ENCODE results near the gene AIG1. TPM values are rescaled to one million over a fixed set of nuclear protein-coding genes. Genes with fewer than 3 reads are reported as not detected.

Gene AIG1
- total RNA-seq, 2 donors from 2014 or later = 11.9 to 13.5 TPM

GRCh38 chr6:143229400-143229799 lies 168.7 kb downstream of the AIG1 start:
- no peak for ATAC-seq
- no peak overlapping the region for H3K27ac ChIP-seq
- H3K9me3 ChIP-seq = no peaks in the 10 kb centered on the region
- TF ChIP-seq POLR2A (IDR thresholded peaks at IDR 0.05) (no peak), CTCF (IDR thresholded peaks at IDR 0.05) (no peak)
- intact Hi-C loops (cut with DNase I) = no loop called here
- WGBS, 2 donors = 75 to 79% methylated on average over 1 of the region's 1 CpG
- H3K36me3 ChIP-seq (replicated peaks in 1 of 2; ENCODE audit: insufficient read depth in 1 of 2, low read depth in 2 of 2) = no peaks in the 10 kb centered on the region
- H3K27me3 ChIP-seq = no peaks in the 10 kb centered on the region
- no peak for DNase-seq
- no peaks in the 10 kb centered on the region for H3K4me1 ChIP-seq
- H3K4me3 ChIP-seq = no peak overlapping the region

DNA sequence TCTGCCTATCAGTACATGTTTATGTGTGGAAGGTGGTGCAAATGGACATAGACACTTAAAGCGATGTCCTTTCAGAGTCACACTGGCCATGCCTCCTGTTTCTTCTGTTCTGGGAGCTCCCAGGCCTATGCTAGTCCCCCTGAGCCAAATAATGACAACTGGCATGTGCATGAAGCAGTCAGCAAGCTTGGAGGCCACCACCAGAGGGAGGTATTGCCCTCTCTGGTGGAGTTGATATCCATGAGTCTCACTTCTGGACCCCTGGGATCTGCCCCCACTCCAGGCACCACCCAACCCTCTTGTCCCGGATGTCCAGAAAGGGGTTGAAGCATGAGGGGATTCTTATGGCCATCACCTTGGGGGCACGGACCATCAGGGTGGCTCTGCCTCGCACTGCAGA lies 172.2 kb downstream of the AIG1 start:
- H3K9me3 ChIP-seq = no peaks in the 10 kb centered on the region
- ATAC-seq (no peak), DNase-seq (peak in 3 of 4 donors; percentile 31 to 63 (median 38))
- H3K4me1 ChIP-seq = no peaks in the 10 kb centered on the region
- H3K27me3 ChIP-seq = no peaks in the 10 kb centered on the region
- TF ChIP-seq CTCF (IDR thresholded peaks at IDR 0.05) (peak in 5 of 7 experiments; percentile 23 to 49 (median 40)), POLR2A (IDR thresholded peaks at IDR 0.05) (no peak)
- H3K27ac ChIP-seq = no peak overlapping the region
- intact Hi-C loops (cut with DNase I) = no loop called here
- WGBS, 2 donors = 93 to 94% methylated on average over 4 of the region's 4 CpGs
- H3K36me3 ChIP-seq (replicated peaks in 1 of 2; ENCODE audit: insufficient read depth in 1 of 2, low read depth in 2 of 2) = no peaks in the 10 kb centered on the region
- H3K4me3 ChIP-seq = no peak overlapping the region

GRCh38 chr6:143233554-143234285 lies 173.0 kb downstream of the AIG1 start:
- H3K4me1 ChIP-seq = no peaks in the 10 kb centered on the region
- H3K27ac ChIP-seq = no peak overlapping the region
- no peak for TF ChIP-seq CTCF (IDR thresholded peaks at IDR 0.05)
- TF ChIP-seq POLR2A (IDR thresholded peaks at IDR 0.05) = no peak
- no peak overlapping the region for H3K4me3 ChIP-seq
- H3K9me3 ChIP-seq = no peaks in the 10 kb centered on the region
- no peaks in the 10 kb centered on the region for H3K27me3 ChIP-seq
- no peak for ATAC-seq
- 49 to 52% methylated on average over 8 of the region's 8 CpGs for WGBS, 2 donors
- intact Hi-C loops (cut with DNase I) = no loop called here
- no peaks in the 10 kb centered on the region for H3K36me3 ChIP-seq (replicated peaks in 1 of 2; ENCODE audit: insufficient read depth in 1 of 2, low read depth in 2 of 2)
- no peak for DNase-seq

- 93% methylated on average over 2 of the region's 2 CpGs for WGBS, 2 donors
- ATAC-seq (no peak), DNase-seq (no peak)
- H3K27ac ChIP-seq = no peak overlapping the region
- intact Hi-C loops (cut with DNase I) = no loop called here
- no peak for TF ChIP-seq POLR2A (IDR thresholded peaks at IDR 0.05)
- TF ChIP-seq CTCF (IDR thresholded peaks at IDR 0.05) = no peak
- H3K4me1 ChIP-seq = no peaks in the 10 kb centered on the region
- H3K9me3 ChIP-seq = no peaks in the 10 kb centered on the region
- H3K36me3 ChIP-seq (replicated peaks in 1 of 2; ENCODE audit: insufficient read depth in 1 of 2, low read depth in 2 of 2) = no peaks in the 10 kb centered on the region
- no peak overlapping the region for H3K4me3 ChIP-seq
- H3K27me3 ChIP-seq = no peaks in the 10 kb centered on the region
Observed at GRCh38 chr6:143234734-143235133, 174.0 kb downstream of the AIG1 start.

All from body of pancreas (tissue), 4 donors.